Hepatocyte (in vitro differentiated cells): ENCODE results near the gene CORO2A.

Experiments used
- EZH2phosphoT487 ChIP-seq: fragments of 200-600 bp; sonication (generic); IDR thresholded peaks from one replicate; pipeline ENCODE4 v1.6.1; 2018; ENCODE audit warnings: antibody characterized with exemption, mild to moderate bottlenecking, low read depth, moderate library complexity; ENCODE audit not compliant: unreplicated experiment, severe bottlenecking
- TF ChIP-seq, protein P1 (sequence below): fragments of 200-600 bp; sonication (generic); IDR thresholded peaks from 2 replicates; pipeline ENCODE4 v1.5.1; 2016; ENCODE audit warnings: antibody characterized with exemption, mild to moderate bottlenecking; ENCODE audit not compliant: poor library complexity

DNA sequence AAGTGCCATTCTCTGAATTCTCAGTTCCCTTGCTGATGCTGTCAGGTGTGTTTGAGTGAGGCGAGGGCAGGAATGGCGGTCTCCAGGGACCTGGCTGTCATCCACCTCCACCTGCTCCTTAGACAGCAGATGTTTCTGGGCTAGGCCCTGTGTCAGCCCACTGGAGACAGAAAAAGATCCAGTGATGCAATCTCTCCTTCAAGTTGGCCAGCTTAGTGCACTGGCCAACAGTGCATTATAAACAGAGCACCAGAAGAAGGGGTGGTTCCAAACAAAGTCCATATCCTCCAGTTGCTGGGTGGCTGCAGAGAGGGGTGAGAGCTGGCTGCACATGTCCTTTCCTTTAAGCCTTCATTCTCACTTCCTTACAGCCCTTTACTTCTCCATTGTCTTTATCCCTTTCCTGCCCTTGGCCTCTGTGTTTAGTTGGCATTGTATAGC lies 109.4 kb downstream of the CORO2A start:
- TF ChIP-seq, protein P1, sequence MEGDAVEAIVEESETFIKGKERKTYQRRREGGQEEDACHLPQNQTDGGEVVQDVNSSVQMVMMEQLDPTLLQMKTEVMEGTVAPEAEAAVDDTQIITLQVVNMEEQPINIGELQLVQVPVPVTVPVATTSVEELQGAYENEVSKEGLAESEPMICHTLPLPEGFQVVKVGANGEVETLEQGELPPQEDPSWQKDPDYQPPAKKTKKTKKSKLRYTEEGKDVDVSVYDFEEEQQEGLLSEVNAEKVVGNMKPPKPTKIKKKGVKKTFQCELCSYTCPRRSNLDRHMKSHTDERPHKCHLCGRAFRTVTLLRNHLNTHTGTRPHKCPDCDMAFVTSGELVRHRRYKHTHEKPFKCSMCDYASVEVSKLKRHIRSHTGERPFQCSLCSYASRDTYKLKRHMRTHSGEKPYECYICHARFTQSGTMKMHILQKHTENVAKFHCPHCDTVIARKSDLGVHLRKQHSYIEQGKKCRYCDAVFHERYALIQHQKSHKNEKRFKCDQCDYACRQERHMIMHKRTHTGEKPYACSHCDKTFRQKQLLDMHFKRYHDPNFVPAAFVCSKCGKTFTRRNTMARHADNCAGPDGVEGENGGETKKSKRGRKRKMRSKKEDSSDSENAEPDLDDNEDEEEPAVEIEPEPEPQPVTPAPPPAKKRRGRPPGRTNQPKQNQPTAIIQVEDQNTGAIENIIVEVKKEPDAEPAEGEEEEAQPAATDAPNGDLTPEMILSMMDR = no peak
- no peak for TF ChIP-seq EZH2phosphoT487
